ENCODE measurements around the gene B4GAT1. TPM values are rescaled to one million over a fixed set of nuclear protein-coding genes. Genes with fewer than 3 reads are reported as not detected.
"Not testable (repeated sequence)": the region's sequence is repeated elsewhere in the genome, so short reads cannot be mapped to it uniquely, and the experiment has no call there.

B4GAT1 gene
- total RNA-seq, 1 donor from 2014 or later: 52.9 TPM

- peak overlapping the region; percentile 12 for H3K27ac ChIP-seq (replicated peaks)
Observed at GRCh38 chr11:66363187-66363601, 15.8 kb upstream of the B4GAT1 start.

GRCh38 chr11:66362481-66363147, 15.2 kb upstream of the B4GAT1 start:
- H3K27ac ChIP-seq (replicated peaks): peak overlapping the region; percentile 12
- no peak for DNase-seq
- no peaks in the 10 kb centered on the region for H3K9me3 ChIP-seq (replicated peaks)
- H3K4me3 ChIP-seq: no peak overlapping the region
- peaks cover 4% of the 10 kb centered on the region for H3K36me3 ChIP-seq
- TF ChIP-seq CTCF (IDR thresholded peaks at IDR 0.05; ENCODE audit: borderline replicate concordance): no peak
- H3K4me1 ChIP-seq: peaks cover 9% of the 10 kb centered on the region
- H3K27me3 ChIP-seq (ENCODE audit: low read depth): no peaks in the 10 kb centered on the region
- intact Hi-C loops (cut with micrococcal nuclease): no loop called here

More at GRCh38 chr11:66363187-66363601, 15.8 kb upstream of the B4GAT1 start:
- no peak for DNase-seq
- intact Hi-C loops (cut with micrococcal nuclease): no loop called here
- H3K36me3 ChIP-seq: peaks cover 8% of the 10 kb centered on the region
- no peak overlapping the region for H3K4me3 ChIP-seq
- H3K4me1 ChIP-seq: peaks cover 9% of the 10 kb centered on the region
- H3K9me3 ChIP-seq (replicated peaks): no peaks in the 10 kb centered on the region
- H3K27me3 ChIP-seq (ENCODE audit: low read depth): no peaks in the 10 kb centered on the region
- TF ChIP-seq CTCF (IDR thresholded peaks at IDR 0.05; ENCODE audit: borderline replicate concordance): no peak

GRCh38 chr11:66361502-66361941, 14.1 kb upstream of the B4GAT1 start:
- Histone ChIP-seq H3K4me3 (no peak overlapping the region), H3K9me3 (replicated peaks) (no peaks in the 10 kb centered on the region), H3K36me3 (no peaks in the 10 kb centered on the region), H3K4me1 (peaks cover 9% of the 10 kb centered on the region), H3K27ac (replicated peaks) (no peak overlapping the region), H3K27me3 (ENCODE audit: low read depth) (no peaks in the 10 kb centered on the region)
- TF ChIP-seq CTCF (IDR thresholded peaks at IDR 0.05; ENCODE audit: borderline replicate concordance): no peak
- DNase-seq: no peak
- intact Hi-C loops (cut with micrococcal nuclease): no loop called here

- DNase-seq: no peak
- peaks cover 9% of the 10 kb centered on the region for H3K4me1 ChIP-seq
- intact Hi-C loops (cut with micrococcal nuclease): no loop called here
Observed at GRCh38 chr11:66360406-66361073, 13.1 kb upstream of the B4GAT1 start.

GRCh38 chr11:66359662-66360087, 12.2 kb upstream of the B4GAT1 start:
- no peaks in the 10 kb centered on the region for H3K9me3 ChIP-seq (replicated peaks)
- no peaks in the 10 kb centered on the region for H3K36me3 ChIP-seq
- intact Hi-C loops (cut with micrococcal nuclease): no loop called here
- no peak overlapping the region for H3K27ac ChIP-seq (replicated peaks)
- peaks cover 9% of the 10 kb centered on the region for H3K4me1 ChIP-seq
- no peak for DNase-seq
- no peaks in the 10 kb centered on the region for H3K27me3 ChIP-seq (ENCODE audit: low read depth)
- no peak for TF ChIP-seq CTCF (IDR thresholded peaks at IDR 0.05; ENCODE audit: borderline replicate concordance)
- H3K4me3 ChIP-seq: no peak overlapping the region

More at GRCh38 chr11:66360406-66361073, 13.1 kb upstream of the B4GAT1 start:
- no peaks in the 10 kb centered on the region for H3K36me3 ChIP-seq
- H3K27me3 ChIP-seq (ENCODE audit: low read depth): no peaks in the 10 kb centered on the region
- H3K9me3 ChIP-seq (replicated peaks): no peaks in the 10 kb centered on the region
- no peak overlapping the region for H3K4me3 ChIP-seq
- no peak for TF ChIP-seq CTCF (IDR thresholded peaks at IDR 0.05; ENCODE audit: borderline replicate concordance)
- H3K27ac ChIP-seq (replicated peaks): no peak overlapping the region

GRCh38 chr11:66350560-66351235, 3.3 kb upstream of the B4GAT1 start:
- H3K27ac ChIP-seq (replicated peaks); H3K4me3 ChIP-seq; H3K36me3 ChIP-seq; intact Hi-C loops (cut with micrococcal nuclease); H3K9me3 ChIP-seq (replicated peaks); H3K27me3 ChIP-seq (ENCODE audit: low read depth); DNase-seq: not testable (repeated sequence)
- H3K4me1 ChIP-seq: peaks cover 27% of the 10 kb centered on the region

Measured in left ventricle myocardium inferior (tissue), 1 donor.